ENCODE measurements around the gene UCK2. TPM values are rescaled to one million over a fixed set of nuclear protein-coding genes. Genes with fewer than 3 reads are reported as not detected.

The UCK2 gene
- total and polyA plus RNA-seq, 10 of the 15 experiments (the other 5 are each of a cell fraction or from before 2014, with no cell fraction given): 55.3 to 106 (median 84.9) TPM

DNA sequence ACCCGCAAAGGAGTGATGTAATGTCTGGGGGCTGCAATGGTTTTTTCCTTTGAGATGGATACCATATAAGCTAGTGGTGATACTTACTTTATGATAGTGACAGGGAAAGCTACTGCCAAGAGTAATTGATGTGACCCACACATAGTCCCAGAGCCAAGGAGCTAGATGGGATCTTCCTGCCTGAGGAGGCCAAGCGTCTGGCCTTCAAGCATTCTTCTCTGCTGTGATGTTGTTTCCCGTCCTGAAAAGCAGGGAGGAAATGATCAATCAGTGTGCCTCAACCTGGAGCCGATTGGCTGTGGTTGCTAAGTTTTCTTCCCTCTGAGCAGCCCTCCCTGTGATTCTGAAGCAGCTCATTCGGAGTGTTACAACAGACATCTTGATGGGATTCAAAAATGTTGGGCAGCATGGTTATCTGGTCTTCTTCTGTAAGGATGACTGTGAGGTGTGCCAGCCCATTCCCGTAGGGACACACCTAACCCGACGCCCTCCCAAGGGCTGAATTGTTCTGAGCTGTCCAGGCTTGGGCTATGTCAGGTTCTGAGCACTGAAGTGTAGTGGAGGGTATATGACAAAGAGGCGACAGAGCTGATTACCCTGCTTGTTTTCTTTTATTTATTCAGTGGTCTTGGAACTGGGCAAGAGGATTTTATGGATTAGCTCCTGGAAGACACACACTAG is 56.7 kb downstream of the UCK2 start:
- DNase-seq (ENCODE audit: low read depth, low spot score) (no peak), FAIRE-seq (no peak), ATAC-seq (peak; percentile 42)
- H4K20me1 ChIP-seq (ENCODE audit: control insufficient read depth, insufficient read depth): no peaks in the 10 kb centered on the region
- H2AFZ ChIP-seq (ENCODE audit: control insufficient read depth, low read depth, low read length): no peak overlapping the region
- ChIA-PET POLR2A (interaction anchor here (0.6 to 2.6 kb wide), 11 partner anchors 9 to 286 kb away, joined by 3 to 16 read pairs (median 5); no protein-coding TSS in a partner anchor), CTCF (interaction anchor here (0.8 to 3.1 kb wide), 18 partner anchors 9 to 283 kb away, joined by 3 to 18 read pairs (median 5); partner anchors contain the start of genes ALDH9A1, TMCO1 and UCK2), RAD21 (ENCODE audit: unreplicated experiment) (interaction anchor here (0.8 to 4.9 kb wide), 16 partner anchors 9 to 282 kb away, joined by 3 to 37 read pairs (median 4); partner anchors contain the start of gene TMCO1), SMC1A (ENCODE audit: uncharacterized antibody, unreplicated experiment) (interaction anchor here (0.5 to 5.8 kb wide), 27 partner anchors 10 to 606 kb away, joined by 3 to 49 read pairs (median 8); partner anchors contain the start of gene TMCO1)
- peak overlapping the region; percentile 64 for H3K27ac ChIP-seq (ENCODE audit: control insufficient read depth, insufficient read depth)
- no peak for TF ChIP-seq BCL11A (IDR thresholded peaks at IDR 0.05; ENCODE audit: low read depth, low read length)
- TF ChIP-seq SREBF2 (IDR thresholded peaks at IDR 0.05; ENCODE audit: low read length): no peak
- no peak for TF ChIP-seq RCOR1 (conservative IDR thresholded peaks at IDR 0.05; ENCODE audit: low read depth, low read length)
- no peak for TF ChIP-seq IKZF1 (conservative IDR thresholded peaks at IDR 0.05)
- no peak for TF ChIP-seq BHLHE40 (IDR thresholded peaks at IDR 0.05; ENCODE audit: borderline replicate concordance in 1 of 2, low read depth in 2 of 2, low read length in 1 of 2)
- TF ChIP-seq CEBPB (IDR thresholded peaks at IDR 0.05; ENCODE audit: borderline replicate concordance in 1 of 2, low read depth in 2 of 2, low read length in 2 of 2): no peak
- TF ChIP-seq TCF12 (IDR thresholded peaks at IDR 0.05; ENCODE audit: low read depth, low read length): no peak
- no peaks in the 10 kb centered on the region; a peak in 2 of 4 replicates for H3K36me3 ChIP-seq (ENCODE audit: control insufficient read depth in 2 of 2, insufficient read depth in 2 of 2, low read length in 1 of 2)
- no peak overlapping the region for H3K4me3 ChIP-seq
- H3K4me1 ChIP-seq (ENCODE audit: control insufficient read depth, insufficient read depth, low read length): peaks cover 55% of the 10 kb centered on the region
- H3K27me3 ChIP-seq (replicated peaks in 1 of 2; ENCODE audit: control insufficient read depth in 2 of 2, insufficient read depth in 2 of 2, low read length in 1 of 2): no peaks in the 10 kb centered on the region
- no TSS peak for BruUV-seq (replicated peaks)
- 87% methylated on average over 9 of the region's 9 CpGs for WGBS (ENCODE audit: insufficient coverage, insufficient replicate concordance, low lambda C conversion rate, missing lambda C conversion rate)
- in situ Hi-C loops (cut with MboI): loop anchor here (5.0 kb wide), 1 partner anchor 37 kb away; no protein-coding TSS in a partner anchor
- no peak overlapping the region for H3K9ac ChIP-seq (ENCODE audit: control insufficient read depth, insufficient read depth, low read length)
- H3K9me3 ChIP-seq (replicated peaks; ENCODE audit: control insufficient read depth, insufficient read depth, low read length): no peaks in the 10 kb centered on the region
- peaks cover 91% of the 10 kb centered on the region for H3K79me2 ChIP-seq (ENCODE audit: control insufficient read depth, insufficient read depth, low read length)
- peak overlapping the region; percentile 20; the same call in 1 of the 2 replicates for H3K4me2 ChIP-seq (ENCODE audit: control insufficient read depth, insufficient read depth)
- intact Hi-C loops (cut with micrococcal nuclease; ENCODE audit: unreplicated experiment): loop anchor here (5.0 kb wide), 1 partner anchor 42 kb away; no protein-coding TSS in a partner anchor
